ENCODE data around the gene HSD17B2. TPM values are rescaled to one million over a fixed set of nuclear protein-coding genes. Genes with fewer than 3 reads are reported as not detected.
A peak's percentile ranks its signal among the peaks of the same experiment; 100 is the strongest.

Gene HSD17B2
- total RNA-seq, 2 experiments from 2014 or later: not detected

DNA sequence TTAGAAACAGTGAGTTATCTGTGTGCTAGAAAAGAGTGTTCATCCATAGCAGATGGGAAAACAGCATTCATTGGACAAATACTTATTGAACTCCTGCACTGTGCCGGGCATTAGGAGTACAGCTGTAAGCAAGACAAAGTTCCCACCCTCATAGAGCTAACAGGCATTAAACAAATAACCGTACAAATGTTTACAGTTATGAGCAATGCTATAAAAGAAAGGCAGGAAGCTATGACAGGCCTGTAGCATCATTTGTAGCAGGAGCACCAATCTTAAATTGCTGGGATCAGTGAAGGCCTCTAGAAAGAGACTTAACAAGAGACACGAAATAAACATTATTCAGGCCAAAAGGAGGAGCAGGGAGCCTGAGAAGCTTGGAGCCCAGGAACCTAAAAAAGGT lies 39.4 kb upstream of the HSD17B2 start:
- no peak for DNase-seq
- Mint-ChIP-seq H3K27ac (no peak overlapping the region), H3K4me3 (no peak overlapping the region), H3K27me3 (no peaks in the 10 kb centered on the region), H3K4me1 (ENCODE audit: low read depth) (peaks cover 4% of the 10 kb centered on the region), H3K36me3 (ENCODE audit: low read depth) (peaks cover 14% of the 10 kb centered on the region), H3K9me3 (no peaks in the 10 kb centered on the region)
- TF ChIP-seq, protein P1, sequence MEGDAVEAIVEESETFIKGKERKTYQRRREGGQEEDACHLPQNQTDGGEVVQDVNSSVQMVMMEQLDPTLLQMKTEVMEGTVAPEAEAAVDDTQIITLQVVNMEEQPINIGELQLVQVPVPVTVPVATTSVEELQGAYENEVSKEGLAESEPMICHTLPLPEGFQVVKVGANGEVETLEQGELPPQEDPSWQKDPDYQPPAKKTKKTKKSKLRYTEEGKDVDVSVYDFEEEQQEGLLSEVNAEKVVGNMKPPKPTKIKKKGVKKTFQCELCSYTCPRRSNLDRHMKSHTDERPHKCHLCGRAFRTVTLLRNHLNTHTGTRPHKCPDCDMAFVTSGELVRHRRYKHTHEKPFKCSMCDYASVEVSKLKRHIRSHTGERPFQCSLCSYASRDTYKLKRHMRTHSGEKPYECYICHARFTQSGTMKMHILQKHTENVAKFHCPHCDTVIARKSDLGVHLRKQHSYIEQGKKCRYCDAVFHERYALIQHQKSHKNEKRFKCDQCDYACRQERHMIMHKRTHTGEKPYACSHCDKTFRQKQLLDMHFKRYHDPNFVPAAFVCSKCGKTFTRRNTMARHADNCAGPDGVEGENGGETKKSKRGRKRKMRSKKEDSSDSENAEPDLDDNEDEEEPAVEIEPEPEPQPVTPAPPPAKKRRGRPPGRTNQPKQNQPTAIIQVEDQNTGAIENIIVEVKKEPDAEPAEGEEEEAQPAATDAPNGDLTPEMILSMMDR (IDR thresholded peaks at IDR 0.05): no peak
- intact Hi-C loops (cut with micrococcal nuclease): no loop called here
- ChIA-PET POLR2A (no interaction called here), CTCF (no interaction called here)
- no peak for ATAC-seq

DNA sequence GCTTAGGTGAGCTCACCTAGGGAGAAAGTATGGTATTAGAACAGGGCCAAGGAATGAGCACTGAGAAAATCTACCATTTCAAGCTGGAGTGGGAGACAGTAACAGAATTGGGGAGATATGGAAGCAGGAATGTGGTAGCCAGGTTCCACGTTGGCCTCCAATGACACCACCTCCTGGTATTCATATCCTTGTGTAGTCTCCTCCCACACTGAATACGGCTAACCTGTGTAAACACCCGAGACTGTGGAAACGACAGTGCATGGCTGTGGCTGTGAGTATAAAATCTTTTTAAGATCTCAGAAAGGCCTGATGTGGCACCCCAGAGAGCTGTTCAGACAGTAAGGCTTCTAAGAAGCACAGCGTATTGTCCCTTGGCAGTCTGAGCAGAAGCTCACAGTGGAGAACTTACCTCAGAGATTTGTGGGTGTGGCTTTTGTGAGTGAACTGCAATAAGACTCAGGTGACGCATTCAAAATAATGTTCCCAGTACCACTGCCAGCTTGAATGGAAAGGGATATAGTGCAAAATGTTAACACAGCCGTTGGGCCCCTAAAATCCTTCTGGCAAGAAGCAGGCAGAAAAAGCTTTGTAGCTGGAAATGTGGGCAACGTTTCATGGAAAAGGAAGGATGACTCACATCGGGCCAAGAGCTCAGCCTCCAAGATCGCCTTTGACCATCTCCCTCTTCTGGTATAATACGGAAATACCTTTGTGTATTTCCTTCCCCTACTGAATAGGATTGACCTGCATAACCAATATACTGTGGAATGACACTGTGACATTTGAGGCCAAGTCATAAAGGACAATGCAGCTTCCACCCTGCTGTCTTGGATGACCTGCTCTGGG lies 38.2 kb upstream of the HSD17B2 start:
- no peaks in the 10 kb centered on the region for H3K9me3 Mint-ChIP-seq
- H3K4me3 Mint-ChIP-seq: no peak overlapping the region
- no peak overlapping the region for H3K27ac Mint-ChIP-seq
- peaks cover 4% of the 10 kb centered on the region for H3K4me1 Mint-ChIP-seq (ENCODE audit: low read depth)
- no peak for DNase-seq
- no peaks in the 10 kb centered on the region for H3K27me3 Mint-ChIP-seq
- TF ChIP-seq, protein P1 (IDR thresholded peaks at IDR 0.05): no peak
- H3K36me3 Mint-ChIP-seq (ENCODE audit: low read depth): peaks cover 14% of the 10 kb centered on the region
- ChIA-PET POLR2A (no interaction called here), CTCF (interaction anchor here (0.7 to 1.3 kb wide), 4 partner anchors 54 to 111 kb away, joined by 3 to 4 read pairs (median 4); no protein-coding TSS in a partner anchor)
- intact Hi-C loops (cut with micrococcal nuclease): no loop called here
- ATAC-seq: peak; percentile 30

DNA sequence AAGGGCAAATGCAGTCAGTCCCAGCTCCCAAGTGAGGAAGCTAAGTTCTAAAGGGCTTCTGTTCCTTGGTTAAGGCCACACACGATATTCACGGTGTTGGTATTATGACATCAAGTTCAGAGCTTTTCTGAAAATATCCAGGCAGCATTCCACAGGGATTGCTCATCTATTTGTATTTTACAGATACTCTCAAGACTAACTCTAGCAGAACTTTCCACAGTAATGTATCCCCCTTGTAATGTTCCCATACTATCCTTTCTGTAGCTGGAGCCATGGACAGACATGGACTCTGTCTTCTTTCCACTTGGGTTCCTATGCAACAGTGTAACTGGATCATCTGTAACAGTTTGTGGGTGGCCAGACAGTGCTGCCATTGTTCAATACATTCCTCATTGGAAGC lies 37.3 kb upstream of the HSD17B2 start:
- ATAC-seq: no peak
- H3K9me3 Mint-ChIP-seq: no peaks in the 10 kb centered on the region
- intact Hi-C loops (cut with micrococcal nuclease): no loop called here

DNA sequence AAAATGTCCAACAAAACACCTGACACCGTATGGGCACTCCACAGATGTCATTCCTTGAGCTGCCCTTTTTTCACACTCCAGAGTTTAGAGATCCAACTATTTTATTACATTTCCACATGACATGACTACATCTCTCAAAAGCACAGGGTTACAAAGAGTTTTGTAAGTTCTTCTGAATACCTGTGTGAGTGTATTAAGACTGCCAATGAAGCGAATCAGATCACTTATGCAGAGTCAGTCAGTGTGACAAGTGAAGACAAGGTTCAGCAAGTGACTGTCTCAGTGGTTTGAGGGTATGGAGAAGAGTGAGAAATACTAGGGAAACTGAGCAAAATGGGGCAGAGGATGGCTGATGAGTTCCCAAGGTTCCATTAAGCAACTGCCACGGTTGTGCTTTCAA lies 32.2 kb upstream of the HSD17B2 start:
- DNase-seq (no peak), ATAC-seq (no peak)
- Mint-ChIP-seq H3K4me1 (ENCODE audit: low read depth) (no peaks in the 10 kb centered on the region), H3K4me3 (no peak overlapping the region), H3K36me3 (ENCODE audit: low read depth) (peaks cover 28% of the 10 kb centered on the region), H3K27me3 (no peaks in the 10 kb centered on the region), H3K9me3 (no peaks in the 10 kb centered on the region), H3K27ac (no peak overlapping the region)
- ChIA-PET CTCF (no interaction called here), POLR2A (no interaction called here)
- TF ChIP-seq, protein P1 (IDR thresholded peaks at IDR 0.05): no peak
- intact Hi-C loops (cut with micrococcal nuclease): no loop called here

More for the DNA sequence above, 37.3 kb upstream of the HSD17B2 start:
- Mint-ChIP-seq H3K36me3 (ENCODE audit: low read depth) (peaks cover 14% of the 10 kb centered on the region), H3K27ac (no peak overlapping the region), H3K4me1 (ENCODE audit: low read depth) (peaks cover 4% of the 10 kb centered on the region), H3K27me3 (no peaks in the 10 kb centered on the region), H3K4me3 (no peak overlapping the region)
- ChIA-PET CTCF (interaction anchor here (1.2 to 1.3 kb wide), 2 partner anchors 55 to 63 kb away, joined by 3 to 4 read pairs; no protein-coding TSS in a partner anchor), POLR2A (no interaction called here)
- no peak for DNase-seq
- TF ChIP-seq, protein P1 (IDR thresholded peaks at IDR 0.05): no peak

DNA sequence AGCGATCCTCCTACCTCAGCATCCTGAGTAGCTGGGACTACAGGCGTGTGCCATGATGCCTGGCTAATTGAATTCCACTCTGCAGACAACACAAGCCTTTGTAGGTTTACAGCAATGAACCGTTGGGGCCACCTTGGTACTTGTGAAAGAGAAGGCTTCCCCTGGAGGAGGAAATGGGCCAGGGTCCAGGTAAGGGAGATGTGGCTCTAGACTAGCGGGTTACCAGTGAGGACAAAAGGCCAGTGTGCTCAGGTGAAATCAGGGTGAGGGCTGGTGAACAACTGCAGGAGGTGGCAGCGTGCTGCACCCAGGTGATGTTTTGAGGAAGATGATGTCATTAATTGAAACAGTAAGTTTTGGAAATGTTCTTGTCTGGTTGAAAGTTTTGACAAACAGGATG lies 30.5 kb upstream of the HSD17B2 start:
- Mint-ChIP-seq H3K9me3 (peaks cover 13% of the 10 kb centered on the region), H3K4me3 (no peak overlapping the region), H3K36me3 (ENCODE audit: low read depth) (peaks cover 37% of the 10 kb centered on the region), H3K27me3 (no peaks in the 10 kb centered on the region), H3K4me1 (ENCODE audit: low read depth) (peaks cover 2% of the 10 kb centered on the region), H3K27ac (no peak overlapping the region)
- TF ChIP-seq, protein P1 (IDR thresholded peaks at IDR 0.05): no peak
- no peak for DNase-seq
- ATAC-seq: no peak
- ChIA-PET CTCF (no interaction called here), POLR2A (no interaction called here)
- intact Hi-C loops (cut with micrococcal nuclease): no loop called here
